HG02852 (cell line): ENCODE data around the gene SAMD14.

ENCODE experiments used
- ATAC-seq: cut with Tn5 transposase; IDR thresholded peaks from one replicate; pipeline ENCODE4 v1.9.1; 2021; ENCODE audit warnings: mild to moderate bottlenecking, moderate library complexity; ENCODE audit not compliant: unreplicated experiment

Gene SAMD14

DNA sequence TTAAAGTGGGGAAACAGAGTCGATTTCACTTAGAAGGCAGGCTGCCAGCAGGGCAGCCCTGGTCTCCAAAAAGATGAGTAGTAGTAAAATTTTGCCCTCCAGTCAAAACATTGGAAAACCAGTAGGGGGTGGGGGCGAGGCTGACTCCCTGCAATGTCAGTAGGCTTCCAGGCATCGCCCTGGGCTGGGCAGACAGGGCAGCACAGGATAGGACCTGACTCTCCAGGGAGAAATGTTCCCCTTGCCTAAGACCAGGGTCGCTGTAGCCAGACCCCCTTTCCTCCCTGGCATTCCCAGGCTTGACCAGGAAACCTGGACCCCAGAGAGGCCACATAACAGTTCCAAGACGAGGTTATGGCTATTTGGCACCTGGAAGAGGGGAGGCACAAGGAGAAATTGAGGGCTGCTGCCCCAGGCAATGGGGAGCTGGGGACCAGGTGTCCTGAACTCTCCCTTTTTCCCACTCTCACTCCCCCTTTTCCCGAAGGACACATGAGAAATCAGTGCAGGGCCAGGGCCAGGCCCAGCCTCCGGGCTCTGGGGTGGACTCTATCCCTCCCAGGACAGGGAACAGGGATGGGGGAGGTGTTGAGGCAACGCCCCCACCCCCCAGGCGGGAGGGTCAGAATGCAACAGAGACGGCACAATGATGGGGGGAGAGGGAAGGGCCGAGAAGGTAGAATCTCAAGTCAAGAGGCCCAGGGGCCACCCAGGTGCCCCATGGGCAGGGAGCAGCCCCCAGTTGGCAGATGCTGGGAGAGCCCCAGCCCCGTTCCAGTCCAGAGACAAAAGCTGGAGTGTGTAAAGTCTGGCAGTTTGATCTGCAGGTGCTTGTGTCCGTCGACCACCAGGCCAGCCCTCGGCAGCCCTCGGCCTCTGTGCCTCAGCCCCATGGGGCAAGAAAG is 4.5 kb upstream of the SAMD14 start:
- no peak for ATAC-seq

DNA sequence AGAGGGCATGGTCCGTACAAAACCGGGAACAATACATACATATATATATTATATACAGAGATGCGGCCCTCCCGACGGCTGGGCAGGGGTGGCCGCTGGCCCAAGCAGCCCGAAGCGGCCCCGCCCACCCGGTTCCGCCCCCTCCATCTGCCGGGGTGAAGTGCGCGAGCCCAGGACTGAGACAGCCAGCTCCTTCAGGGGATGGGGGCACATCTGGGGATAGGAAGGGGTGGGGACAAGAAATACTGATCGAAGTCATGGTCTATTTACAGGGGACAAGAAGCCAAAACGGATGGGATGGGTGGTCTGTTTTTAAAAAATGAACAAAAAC is 3.8 kb upstream of the SAMD14 start:
- ATAC-seq = no peak

DNA sequence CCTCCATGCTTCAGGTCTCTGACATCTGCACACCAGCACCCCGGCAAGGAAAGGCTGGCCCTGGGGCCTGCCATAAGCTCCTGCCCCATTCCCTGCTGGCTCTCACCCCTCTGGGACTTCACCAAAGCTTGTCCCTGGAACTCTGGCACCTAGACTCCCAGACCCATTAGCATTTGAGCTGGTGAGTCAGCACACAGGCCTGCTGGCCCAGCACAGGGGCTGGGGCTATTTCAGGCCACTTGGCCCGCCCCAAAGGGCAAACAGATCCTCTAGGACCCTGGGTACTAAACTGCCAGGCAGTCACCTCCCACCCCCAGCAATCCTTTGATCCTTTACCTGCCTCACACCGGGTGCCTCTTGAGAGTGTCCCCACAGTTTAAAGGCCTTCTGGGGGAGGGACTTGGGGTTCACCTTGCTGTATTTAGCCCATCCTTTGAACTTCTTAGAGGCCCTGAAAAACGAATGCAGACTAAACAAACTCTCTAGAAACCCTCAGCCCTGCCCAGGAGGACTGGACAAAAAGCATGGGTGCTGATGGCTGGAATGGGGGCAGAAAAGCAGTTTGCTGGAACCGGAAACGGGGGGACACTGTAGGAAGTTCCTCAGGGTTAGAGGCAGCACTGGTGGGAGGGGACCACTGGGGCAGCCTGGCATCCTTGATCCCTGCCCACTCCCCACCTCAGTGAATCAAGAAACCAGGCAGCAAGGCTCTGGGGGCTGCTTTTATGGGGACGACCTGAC is 3.2 kb upstream of the SAMD14 start:
- no peak for ATAC-seq

DNA sequence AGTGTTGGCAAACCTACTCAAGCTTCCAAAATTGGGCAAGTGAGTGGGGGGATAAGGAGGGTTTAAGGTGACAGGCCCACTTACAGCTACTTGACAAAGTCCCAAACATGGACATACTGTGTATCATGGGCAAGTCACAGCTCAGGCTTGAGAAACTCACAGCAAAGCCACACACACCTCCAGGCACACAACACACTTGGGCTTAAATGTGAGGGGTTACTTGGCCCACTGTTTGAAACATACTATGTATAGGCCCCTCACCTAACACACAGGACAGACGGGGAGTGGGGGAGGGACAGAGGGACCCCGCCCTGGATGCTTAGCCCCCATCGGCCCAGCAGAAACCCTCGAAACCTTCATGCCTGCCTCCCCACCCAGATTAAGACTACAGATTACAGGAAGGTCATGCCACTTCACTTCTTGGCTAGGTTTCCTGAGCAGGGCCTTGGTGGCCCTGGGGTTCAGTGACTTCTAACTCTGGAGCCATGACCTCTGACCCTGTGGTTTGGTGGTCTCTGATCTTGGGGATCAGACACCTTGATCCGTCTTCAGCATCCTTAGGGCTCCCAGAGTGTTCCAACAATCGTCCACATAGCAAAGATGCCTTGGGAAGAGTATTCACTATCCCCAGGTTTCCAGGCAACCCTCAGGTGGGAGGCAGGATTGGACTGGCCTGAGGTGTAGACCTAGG is 2.3 kb upstream of the SAMD14 start:
- ATAC-seq = no peak

DNA sequence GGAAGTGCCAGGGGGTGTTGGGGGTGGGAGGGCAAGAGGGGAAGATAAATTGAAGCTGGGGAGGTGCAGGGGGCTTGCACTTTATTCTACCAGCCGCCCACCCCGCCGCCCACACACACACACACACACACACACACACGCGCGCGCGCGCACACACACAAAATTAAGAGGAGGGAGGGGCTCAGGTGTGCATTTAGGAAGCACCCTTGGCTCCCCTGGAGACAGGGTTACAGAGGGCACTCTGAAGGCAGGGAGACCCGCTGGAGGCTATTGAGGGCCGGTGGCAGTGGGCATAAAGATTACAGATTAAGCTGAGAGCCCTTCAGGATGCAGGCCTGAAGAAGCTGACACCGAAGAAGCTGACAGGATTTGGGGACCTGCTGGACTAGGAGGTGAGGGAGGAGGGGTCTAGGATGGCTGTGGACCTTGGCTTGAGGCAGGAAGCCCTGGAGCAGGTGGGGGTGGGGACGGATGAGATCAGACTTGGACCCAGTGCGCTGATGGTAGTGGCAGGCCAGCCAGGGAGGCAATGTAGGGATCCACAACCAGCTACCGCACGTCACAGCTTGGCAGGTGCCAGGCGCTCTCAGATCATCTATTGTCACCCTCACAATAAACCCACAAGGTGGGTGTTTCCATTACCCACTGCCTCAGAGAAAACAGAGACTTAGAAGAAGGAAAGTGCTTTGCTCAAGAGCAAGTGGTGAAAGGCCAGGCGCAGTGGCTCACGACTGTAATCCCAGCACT is 772 bp upstream of the SAMD14 start:
- ATAC-seq = no peak

DNA sequence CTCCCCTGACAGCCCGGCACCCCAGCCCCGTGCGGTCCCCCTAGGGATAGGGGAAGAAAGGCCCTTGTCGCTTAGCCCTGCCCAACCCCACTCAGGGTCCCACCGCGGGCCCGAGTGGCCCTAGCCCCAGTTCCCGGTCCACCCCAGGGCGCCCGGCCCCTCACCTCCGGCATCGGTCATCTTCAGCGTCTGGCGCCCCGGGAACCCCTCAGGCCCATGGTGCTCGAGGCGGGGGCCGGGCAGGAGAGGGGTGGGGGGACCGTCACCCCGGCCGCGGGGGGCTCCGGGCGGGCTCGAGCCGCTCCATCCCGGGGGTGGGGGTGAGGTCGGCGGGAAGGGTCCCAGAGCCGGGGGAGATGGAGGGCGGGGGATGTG is 620 bp downstream of the SAMD14 start:
- ATAC-seq = no peak

DNA sequence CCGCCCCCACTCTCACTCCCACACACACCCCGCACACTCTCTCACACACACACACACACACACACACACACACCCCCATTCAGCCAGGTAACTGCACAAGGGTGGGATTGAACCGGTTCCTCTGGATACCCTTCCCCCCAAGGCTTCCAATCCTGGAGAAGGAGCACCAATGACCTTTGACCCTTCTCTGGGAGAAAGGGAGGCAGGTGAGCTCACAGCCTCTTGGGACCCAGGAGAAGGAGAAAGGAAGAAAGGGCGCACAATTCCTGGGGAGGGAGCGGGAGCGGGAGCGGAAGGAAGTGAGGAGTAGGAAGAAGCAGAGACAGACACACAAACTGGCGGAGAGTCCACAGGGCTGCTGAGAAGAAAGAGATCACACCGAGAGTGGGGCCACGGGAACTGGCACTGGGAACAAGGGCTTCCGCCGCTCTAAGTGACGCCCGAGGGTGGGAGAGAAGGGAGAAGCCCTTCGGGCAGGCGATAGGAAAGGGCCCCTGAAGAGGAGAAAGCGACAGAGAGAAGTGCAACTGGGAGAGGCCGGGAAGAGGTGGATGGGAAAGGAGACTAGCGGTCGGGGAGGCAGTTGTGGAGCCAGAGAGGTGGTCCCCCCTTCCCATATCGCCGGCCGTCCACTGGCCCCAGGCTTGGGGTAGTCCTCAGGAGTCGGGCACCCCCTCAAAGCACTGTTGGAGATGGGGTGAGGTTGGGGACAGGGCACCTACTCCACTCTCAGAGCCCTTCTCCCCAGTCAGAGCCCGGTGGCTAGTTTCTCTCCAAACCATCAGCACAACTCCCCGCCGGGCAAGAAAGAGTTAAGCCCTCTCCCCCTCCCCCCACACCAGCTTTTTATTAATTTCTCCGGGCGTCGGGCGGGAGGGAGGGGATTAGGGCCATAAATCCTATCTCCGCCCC is 1.3 kb downstream of the SAMD14 start:
- no peak for ATAC-seq

DNA sequence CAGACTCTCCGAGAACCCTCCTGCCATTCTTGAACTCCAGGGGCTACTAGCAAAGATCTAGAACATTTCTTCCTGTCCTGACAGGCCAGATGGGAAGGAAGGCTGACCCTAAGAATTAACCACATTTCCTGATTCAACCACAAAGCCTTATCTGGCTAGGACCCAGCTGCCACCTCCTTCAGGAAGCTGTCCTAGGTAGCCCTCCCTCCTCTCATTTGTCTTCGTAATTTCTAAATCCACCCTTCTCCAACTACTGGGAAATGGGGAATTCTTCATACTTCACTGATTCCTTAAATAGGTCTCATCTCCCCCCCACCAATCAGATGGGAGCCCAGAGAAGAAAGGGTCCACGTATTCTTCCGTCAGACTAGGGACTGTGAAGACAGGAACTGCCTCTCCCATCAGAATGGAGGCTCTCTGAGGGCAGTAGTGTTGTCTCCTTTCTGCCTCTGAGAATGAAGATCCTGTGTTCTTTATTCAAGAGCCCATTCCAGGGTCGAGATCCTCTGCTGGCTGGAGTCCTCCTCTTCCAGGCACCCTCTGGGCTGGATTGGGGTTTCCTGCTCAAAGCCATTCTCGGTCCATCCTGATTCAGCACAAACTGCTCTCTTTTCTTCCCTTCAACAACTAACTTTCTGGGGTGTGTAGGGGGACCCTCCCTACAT is 2.1 kb downstream of the SAMD14 start:
- no peak for ATAC-seq

DNA sequence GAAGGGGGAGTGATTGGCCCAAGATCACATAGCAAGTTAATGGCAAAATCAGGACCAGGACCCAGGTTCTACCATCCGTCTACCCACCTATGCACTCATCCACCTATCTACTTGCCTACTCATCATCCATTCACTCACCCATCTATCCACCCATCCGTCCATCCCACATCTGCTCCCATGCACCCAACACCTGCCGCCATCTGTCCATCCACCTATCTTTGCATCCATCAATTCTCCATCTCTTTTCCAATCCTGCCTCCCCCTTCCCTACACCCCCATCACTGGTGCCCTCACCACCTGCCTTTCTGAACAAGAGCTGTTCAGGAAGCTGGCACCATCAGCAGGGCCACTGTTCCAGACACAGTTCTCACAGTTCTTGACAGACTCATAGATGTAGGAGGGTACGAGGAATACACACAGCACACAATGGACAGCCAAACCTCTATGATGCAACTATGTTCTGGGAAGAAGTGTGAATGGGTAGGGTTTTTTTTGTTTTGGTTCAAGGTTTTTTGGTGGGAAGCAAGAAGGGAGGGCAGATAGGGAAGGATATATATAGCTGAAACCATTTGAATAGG is 4.5 kb downstream of the SAMD14 start:
- ATAC-seq = no peak

DNA sequence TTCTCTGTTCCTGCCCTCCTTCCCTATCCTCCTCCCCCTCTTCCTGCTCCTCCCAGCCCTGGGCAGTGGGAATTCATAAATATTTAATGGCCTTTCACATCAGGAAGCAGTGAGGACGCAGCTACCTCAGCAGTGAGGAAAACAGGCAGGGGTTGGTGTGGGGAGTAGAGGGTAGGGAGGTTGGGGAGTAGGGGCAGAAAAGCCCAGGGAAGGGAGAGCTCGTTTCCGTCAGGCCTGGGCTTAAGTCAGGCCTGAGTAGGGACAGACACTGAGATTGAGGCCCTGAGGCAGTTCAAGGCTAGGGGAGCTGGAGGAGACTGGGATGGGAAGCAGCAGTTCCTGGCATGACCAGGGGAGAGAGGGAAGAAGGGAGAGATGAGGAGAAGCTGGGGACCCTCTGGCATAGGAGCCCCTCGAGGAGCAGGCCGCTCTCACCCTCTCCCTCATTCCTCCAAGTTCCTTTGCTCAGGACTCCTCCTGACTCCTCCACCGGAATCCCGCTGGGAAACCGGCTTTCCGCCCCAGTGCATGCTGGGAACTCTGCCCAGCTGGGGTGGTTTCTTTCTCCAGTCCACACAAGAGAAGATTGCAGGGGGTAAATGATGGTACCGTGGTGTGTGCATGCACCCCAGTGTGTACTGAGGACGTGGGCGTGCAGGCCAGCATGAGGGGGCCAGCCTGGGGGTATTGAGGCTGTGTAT is 6.2 kb downstream of the SAMD14 start:
- no peak for ATAC-seq

DNA sequence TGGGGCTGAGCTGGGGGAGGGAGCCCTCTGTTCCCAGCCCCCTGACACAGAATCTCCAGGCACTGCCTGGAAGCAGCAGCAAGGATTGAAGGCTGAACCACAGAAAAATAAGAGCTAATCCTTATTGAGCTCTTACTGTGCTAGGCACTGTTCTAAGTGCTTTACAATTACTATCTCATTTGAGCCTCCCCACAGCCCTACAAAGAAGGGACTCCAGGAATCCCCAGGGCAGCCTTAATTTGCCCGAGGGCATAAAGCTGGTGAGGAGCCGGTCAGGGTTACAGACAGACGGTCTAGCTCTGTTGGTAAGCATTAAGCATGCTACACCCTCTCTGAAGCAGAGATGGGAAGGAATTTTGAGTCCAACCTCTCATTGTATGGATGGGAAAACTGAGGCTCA is 7.0 kb downstream of the SAMD14 start:
- no peak for ATAC-seq

DNA sequence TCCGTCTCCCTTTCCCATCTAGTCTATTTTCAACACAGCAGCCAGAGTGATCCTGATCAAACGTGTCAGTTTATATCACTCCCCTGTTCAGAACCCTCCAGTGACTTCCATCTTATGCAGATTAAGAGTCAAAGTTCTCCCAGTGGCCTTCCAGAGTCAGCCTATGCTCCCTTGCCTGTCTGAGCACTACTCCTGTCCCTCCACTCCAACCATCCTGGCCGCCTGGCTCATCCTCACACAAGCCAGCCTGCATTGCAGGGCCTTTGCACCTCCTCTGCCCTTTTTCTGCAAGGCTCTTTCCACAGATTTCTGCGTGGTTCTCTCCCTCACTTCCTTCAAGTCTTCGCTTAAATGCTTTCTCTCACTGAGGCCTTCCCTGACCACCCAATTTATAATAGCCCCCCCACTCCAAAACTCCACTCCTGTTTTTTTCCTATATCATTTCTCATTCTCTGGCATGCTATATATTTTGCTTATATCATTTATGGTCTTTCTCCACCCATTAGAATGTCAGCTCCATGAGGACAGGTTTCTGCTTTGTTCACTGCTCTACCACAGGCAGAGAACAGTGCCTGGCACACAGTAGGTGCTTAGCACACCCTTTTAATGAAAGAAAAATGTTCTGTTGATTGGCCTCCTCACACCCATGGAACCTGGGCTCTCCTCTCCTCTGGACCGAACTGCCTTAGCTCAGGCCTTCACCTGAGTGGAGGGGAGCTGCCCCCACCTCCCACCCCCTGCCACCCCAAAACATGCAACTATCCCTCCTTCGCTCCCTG is 9.3 kb downstream of the SAMD14 start:
- ATAC-seq = no peak

DNA sequence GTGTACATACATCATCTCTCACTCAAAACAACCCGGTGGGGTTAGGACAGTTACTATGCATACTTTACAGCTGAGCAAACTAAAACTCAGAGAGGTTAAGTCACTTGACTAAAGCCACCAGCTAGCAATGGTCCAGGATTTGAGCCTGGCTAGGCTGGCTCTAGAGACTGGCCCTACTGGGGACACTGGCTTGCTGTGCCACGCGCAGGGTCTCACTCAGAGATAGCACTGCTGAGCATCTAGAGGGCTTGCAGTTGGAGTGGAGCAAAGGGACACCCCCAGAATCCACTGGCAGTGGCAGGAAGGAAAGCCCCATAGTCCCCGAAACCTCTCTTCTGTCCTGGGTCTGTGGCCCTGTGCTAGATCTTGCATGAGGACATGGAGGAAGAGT is 11.1 kb downstream of the SAMD14 start:
- ATAC-seq = no peak

DNA sequence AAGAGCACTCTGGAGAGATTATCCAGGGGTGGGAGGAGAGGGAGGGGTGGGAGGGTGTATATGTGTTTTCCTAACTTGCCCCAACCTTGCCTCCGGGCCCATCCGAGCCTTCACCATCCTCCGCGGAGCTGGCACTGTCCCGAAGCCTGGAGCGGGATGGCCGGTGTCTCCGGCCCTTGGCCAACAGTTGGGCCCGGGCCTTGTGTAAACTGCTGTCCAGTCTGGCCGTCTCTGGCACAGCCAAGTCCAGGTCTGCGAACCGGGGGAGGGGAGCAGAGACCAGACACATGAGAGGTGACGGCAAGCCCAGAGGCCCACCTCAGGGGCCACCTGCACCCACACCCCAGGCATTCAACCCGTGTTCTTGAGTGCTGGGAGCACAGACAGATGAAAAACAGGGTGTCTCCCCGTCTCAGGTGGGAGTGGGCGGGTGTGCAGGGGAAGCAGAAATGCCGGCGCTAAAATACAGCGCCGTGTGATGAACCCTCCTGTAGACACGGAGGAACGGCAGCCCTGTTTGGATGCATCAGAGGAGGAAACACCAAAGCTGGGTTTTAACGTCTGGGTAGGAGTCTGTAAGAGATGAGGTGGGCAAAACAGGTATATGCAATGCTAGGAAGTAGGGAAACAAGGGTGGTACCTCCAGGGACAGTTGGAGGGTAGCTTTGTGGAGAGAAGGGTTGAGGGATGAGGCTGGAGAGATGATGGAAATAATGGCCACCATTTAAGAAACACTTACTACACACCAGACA is 11.7 kb downstream of the SAMD14 start:
- no peak for ATAC-seq

DNA sequence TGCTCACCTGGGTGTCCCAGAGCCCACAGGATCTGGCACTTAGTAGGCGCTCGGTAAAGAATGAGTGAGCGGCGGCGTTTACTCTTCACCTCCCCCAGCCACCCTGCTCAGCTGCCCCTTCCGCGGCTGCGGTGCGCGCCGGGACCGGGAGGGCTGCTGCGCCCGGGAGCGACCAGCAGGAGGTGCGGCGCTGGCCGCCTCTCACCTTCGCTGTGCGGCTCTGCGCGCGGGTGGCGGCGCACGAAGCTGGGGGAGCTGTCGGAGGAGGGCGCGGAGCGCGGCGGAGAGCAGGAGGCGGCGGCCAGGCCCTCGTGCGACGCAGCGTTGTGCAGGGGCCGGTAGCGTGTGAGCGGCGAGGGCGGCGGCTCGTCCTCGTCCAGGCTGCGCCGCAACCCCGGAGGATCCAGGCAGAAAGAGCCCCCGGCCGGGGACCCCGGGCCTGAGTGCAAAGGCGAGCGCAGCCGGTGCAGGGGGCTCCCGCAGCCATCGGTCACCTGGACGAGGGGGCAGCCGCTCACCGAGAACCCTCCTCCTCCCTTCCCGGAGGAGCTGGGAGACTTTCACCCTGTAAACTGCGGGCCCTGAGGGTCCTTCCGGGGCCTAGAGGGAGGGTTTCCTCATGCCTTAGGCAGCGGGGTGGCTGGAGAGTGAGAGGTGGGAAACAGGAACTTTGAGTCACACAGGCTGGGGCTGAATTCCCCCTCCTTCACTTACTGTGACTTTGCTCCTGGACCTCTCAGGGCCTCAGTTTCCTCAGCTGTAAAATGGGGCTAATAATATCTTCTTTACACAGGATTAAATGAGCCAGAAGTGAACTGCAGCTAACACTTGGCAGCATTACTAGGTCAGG is 12.5 kb downstream of the SAMD14 start:
- ATAC-seq = peak; percentile 51

DNA sequence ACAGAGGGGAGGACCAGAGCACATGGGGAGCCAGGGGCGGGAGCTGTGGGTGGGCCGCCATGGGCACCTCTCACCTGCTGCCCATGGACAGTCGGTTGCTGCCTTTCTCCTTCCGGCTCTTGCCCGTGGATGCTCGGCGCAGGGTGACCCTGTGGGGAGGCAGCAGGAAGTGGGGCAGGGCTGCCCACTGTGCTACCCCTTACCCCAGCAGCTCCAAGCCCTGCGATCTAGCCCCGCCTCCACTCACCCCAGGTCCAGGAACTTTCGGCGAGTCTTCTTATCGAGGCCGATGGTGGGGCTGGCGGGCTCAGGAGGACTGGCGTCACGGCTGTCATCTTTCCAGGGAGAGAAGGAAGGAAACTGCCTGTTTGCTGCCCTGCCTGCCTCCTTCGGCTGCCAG is 14.2 kb downstream of the SAMD14 start:
- ATAC-seq = no peak
